Muscle of back (tissue), 11 donors: ENCODE results near the gene OBSCN. TPM values are rescaled to one million over a fixed set of nuclear protein-coding genes. Genes with fewer than 3 reads are reported as not detected.

Experiments
- DNase-seq, 3 donors: peaks; one replicate each; pipeline versions ENCODE4 v3.0.0 to v3.0.0-alpha.2; 2013
- polyA plus RNA-seq, 10 donors: library from polyadenylated mRNA; unstranded; fragments of 120-200 nt; gene quantifications; one replicate each; pipeline ENCODE4 v1.2.1, GENCODE V29; 2013; ENCODE audit not compliant: insufficient read length in 10 of 10

Gene OBSCN
- polyA plus RNA-seq, 10 donors, result 179 to 336 (median 279) TPM

DNA sequence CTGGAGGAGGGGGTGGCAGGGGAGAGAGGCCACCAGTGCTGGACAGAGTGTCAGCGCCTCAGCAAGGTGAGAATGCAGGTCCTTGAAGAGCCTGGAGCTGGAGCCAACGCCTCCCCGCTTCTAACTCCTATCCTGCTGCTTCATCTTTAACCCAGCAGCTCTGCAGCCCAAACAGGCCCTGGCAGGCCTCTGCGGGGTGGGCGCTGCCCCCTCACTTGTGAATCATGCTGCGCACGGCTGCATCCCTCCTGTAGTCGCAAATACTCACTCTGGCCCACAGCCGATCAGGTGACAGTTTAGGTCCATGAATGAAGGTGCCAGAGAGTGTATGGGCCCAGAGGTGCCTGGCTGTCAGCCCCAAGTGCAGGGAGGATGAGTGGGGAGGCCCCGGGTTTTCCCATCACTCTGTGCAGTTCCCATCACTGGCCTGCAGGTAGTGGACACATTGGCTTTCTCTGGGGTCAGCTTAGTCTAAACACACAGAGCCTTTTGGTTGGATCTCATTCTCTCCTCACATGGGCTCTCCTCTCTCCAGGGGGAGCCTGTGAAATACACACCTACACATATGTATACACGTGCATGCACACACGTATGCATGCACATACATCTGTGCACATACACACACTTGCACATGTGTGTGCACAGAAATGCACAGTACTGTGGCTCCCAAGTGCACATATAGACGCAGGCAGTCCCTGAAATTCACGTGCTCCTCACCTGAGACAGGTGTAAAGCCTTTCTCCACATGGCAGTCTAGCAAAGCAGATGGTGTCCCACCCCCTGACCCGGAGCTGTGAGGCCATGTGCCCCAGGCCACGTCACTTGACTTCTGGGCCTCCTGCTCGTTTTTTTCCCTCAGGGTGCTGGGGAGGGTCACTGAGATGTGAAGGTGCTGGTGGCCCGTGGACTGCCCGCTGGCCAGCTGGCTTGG lies 146.8 kb downstream of the OBSCN start:
- DNase-seq, result no peak

DNA sequence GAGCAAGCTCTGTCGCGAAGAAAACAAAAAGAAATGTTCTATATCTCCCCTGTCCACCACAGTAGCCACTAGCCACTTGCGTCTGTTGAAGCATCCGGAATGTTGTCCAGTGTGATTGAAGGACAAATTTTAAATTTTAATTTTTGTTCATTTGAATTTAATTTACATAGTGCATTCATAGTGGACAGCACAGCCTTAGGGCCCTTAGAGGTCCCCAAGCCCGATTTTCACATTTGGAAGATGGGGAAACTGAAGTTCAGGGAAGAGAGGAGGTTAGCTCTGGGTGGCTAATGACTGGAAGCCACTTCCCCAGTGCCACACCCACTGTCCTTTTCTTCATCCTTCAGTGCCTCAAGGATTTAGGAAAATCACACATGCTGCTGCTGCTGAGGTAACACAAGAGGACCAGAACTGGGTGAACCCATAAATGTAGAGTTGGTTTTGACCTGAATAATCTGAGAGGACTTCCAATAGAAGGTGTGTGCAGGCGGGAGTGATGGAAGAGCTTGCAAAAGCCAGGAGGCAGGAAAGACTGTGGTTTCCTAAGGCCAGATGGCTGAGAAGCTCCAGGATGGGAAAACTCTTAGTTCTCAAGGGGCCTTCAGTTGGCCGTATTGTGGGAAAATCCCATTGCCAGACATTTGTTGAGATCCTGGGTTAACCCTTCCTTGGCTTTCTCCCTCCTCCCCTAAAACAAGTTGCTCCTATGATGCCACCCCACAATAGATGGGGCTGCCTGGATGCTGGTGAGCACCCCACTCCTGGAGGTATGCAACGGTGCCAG lies 149.2 kb downstream of the OBSCN start:
- peak in 2 of 3 donors; percentile 40 to 77 for DNase-seq

DNA sequence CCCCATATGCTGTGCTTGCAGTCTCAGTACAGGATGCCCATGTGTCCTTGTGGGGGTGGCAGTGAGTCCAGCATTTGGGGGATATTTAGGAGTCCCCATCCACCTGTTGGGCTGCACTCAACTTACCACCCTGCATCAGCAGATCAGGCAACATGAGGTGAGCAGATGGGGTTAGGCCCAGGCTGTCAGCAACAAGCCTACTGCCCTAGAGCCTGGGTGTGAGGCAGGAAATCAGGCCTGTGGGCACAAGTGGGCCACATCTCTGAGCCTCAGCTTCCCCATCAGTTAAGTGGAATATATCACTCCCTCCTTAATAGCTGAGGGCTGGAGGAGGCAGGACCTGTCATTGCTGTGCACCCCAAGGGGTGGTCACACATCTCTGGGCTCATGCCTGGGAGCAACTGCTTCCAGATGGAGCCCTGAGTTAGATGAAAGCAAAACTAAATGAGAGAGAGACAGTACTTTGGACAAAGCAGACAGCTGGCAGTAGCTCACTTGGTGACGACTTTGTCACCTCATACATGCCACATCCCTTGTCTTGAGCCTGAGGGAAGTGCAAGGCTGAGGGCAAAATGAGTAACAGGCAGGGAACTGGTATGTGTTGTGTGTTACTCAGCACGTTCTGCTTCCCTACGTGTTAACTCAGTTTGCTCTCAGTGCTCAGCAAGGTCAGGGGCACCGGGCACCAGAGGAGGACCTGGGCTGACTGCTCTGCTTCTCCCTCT lies 150.4 kb downstream of the OBSCN start:
- DNase-seq, result no peak

DNA sequence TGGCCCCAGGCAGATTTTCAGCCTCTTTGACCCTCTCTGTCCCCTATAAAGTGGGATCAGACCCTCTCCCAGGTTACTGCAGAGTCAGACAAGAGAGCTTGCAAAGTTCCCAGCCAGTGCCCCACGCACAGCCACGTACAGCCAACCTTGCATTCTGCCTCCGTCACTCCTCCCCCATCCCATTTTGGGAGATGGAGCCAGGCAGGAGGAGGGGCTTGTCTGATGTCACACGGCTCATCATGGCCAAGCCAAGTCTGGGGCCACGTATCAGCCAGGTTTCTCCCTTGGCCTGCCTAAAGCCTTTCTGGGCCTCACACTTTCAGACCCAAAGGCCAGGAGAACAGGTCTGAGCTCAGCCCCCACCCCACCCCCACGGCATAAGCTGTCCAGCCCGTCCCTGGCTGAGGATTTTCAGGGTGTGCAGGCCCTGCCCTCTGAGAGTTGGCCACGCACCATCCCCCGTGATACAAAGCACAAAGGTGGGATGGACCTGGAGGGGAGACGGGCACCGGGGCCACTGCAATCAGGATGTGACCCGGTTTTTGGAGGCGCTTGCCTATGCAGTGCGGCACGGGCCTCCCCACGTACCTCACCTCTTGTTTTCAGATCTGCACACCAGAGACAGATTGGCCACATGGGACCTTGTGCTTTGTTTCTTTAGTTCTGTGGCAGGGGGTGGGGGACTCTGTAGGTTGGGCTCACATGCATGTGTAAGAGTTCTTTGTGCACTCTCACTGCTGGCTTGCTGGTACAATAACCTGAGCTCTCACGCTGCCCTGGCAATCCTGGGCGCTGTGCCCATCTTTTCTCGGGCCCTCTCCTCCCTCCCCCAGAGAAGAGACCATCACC lies 151.1 kb downstream of the OBSCN start:
- DNase-seq, result no peak

GRCh38 chr1:228359613-228360532 lies 152.0 kb downstream of the OBSCN start:
- DNase-seq, result no peak

GRCh38 chr1:228360533-228361313 lies 152.9 kb downstream of the OBSCN start:
- no peak for DNase-seq

GRCh38 chr1:228361314-228362140 lies 153.7 kb downstream of the OBSCN start:
- no peak for DNase-seq

DNA sequence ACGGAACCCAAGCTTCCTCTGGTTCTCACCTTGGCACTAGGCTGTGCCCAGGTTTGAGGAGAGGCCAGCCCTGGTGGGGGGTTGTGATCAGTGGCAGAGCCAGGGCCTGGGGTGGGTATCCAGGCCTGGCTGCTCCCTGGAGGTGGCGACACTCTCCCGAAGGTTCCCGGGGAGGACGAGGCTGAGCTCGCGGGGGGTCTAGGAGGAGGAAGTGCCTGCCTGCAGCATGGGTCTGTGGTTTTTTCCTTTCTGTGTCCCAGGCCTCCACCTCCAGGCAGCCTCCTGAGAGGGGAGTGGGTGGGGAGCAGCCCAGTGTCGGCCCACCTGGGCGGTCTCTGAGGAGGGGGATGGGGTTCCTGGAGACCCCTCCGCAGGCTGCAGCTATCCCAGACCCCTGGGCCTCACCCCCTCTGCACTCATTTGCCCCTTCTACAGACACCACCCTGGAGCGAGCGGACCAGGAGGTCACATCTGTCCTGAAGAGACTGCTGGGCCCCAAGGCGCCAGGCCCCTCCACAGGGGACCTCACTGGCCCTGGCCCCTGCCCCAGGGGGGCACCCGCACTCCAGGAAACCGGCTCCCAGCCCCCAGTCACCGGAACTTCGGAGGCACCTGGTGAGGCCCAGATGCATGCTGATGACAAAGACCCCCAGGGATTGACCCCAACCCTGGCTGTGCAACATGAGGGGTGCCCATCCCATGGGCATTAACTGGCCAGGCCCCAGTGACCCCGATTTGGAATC lies 154.5 kb downstream of the OBSCN start:
- DNase-seq, result no peak

GRCh38 chr1:228362884-228363450 lies 155.1 kb downstream of the OBSCN start:
- no peak for DNase-seq

DNA sequence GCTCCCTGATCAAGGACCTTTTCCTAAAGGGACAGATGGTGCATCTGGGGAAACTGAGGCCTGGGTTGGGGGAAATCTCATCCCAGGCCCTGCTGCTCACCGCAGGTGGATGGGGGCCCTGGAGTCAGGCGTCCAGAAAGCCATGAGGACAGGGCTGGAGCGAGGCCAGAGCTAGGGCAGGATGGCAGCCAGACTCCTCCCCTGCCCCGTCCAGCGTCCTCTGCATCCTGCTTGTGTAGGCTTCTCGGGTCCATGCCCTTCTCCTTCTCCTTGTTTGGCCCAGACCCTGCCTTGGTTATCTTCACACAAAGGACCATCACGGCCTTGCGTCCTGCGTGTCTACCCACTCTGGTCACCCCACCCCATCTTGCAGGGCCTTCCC lies 155.8 kb downstream of the OBSCN start:
- no peak for DNase-seq

- DNase-seq, result no peak
Observed at GRCh38 chr1:228364068-228364705, 156.3 kb downstream of the OBSCN start.

GRCh38 chr1:228364706-228365213 lies 156.9 kb downstream of the OBSCN start:
- DNase-seq, result no peak

DNA sequence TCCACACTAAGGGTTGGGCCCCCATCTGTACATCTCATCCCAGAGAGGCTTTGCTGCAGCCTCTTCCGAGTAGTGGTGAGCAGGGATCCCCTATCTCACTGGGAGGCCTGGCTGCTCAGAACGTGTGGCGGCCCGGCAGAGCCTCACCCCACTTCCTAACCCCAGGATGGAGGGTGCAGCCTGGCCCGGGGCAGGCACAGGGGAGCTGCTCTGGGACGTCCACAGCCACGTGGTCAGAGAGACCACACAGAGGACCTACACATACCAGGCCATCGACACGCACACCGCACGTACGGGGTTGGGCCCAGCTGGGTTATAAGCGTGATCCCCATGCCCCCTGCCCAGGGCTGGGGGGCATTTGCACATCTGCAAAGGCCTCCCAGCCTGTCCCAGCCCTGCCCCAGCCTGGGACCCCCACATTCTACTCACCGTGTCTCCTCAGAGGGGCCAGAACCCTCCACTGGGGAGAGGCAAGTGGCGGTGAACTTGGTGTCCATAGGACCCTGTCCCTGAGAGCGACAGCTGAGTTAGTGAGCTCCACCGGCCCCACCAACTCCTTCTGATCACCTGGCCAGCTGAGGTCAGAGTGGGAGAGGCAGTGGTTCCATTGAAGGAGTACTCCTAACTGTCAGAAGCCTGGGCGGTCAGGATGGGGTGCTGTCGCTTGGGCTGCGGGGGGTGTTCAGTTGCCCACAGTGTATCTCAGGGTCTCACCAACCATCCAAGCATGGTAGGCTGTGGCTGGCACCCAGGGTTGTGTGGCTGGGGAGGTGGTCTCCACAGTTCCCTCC lies 157.6 kb downstream of the OBSCN start:
- DNase-seq, result no peak

DNA sequence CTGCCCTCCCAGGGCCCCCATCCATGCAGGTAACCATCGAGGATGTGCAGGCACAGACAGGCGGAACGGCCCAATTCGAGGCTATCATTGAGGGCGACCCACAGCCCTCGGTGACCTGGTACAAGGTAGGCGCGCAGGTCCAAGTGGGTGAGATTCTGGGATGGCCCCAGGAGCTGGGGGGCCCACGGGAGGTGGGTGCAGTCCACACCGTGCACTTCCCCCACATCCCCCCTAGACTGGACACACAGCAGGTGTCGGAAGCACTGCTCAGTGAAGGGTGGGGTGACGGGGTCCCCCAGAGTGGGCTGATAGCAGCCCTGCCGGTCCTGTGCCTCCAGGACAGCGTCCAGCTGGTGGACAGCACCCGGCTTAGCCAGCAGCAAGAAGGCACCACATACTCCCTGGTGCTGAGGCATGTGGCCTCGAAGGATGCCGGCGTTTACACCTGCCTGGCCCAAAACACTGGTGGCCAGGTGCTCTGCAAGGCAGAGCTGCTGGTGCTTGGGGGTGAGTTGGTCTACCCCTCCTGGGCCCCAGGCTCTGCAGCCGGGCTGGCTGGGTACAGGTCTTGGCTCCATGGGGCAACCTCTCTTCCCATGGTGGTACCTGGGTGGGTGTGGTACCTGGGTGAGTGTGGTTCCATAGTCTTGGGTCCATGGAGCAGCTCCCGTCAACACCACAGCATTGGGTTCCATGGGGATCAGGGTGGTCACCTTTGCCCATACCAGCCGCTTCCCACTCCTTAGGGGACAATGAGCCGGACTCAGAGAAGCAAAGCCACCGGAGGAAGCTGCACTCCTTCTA lies 158.4 kb downstream of the OBSCN start:
- no peak for DNase-seq
